Ishikawa (cell line): ENCODE measurements around the gene STAT5A.

Experiments used
- CEBPB ChIP-seq: IDR thresholded peaks from 2 replicates; pipeline ENCODE4 v1.6.1; 2012
- CREB1 ChIP-seq: IDR thresholded peaks from 2 replicates; pipeline ENCODE4 v1.6.1; 2012; ENCODE audit warnings: low read depth
- EGR1 ChIP-seq: IDR thresholded peaks from 2 replicates; pipeline ENCODE4 v1.6.1; 2012
- EP300 ChIP-seq: IDR thresholded peaks from 2 replicates; pipeline ENCODE4 v1.6.1; 2012; ENCODE audit warnings: borderline replicate concordance
- FOXM1 ChIP-seq: IDR thresholded peaks from 2 replicates; pipeline ENCODE4 v1.6.1; 2012; ENCODE audit warnings: low read depth, borderline replicate concordance
- MAX ChIP-seq: IDR thresholded peaks from 2 replicates; pipeline ENCODE4 v1.6.1; 2012
- NFIC ChIP-seq: IDR thresholded peaks from 2 replicates; pipeline ENCODE4 v1.6.1; 2012
- RAD21 ChIP-seq: IDR thresholded peaks from 2 replicates; pipeline ENCODE4 v1.6.1; 2012; ENCODE audit warnings: low read depth
- REST ChIP-seq: IDR thresholded peaks from 2 replicates; pipeline ENCODE4 v1.6.1; 2012; ENCODE audit warnings: low read depth, mild to moderate bottlenecking
- TAF1 ChIP-seq: IDR thresholded peaks from 2 replicates; pipeline ENCODE4 v1.6.1; 2012; ENCODE audit warnings: low read depth, mild to moderate bottlenecking
- TCF12 ChIP-seq: IDR thresholded peaks from 2 replicates; pipeline ENCODE4 v1.6.1; 2012; ENCODE audit warnings: low read depth
- USF1 ChIP-seq: IDR thresholded peaks from 2 replicates; pipeline ENCODE4 v1.6.1; 2012
- YY1 ChIP-seq: IDR thresholded peaks from 2 replicates; pipeline ENCODE4 v1.6.1; 2012; ENCODE audit warnings: low read depth
- ZBTB7A ChIP-seq: IDR thresholded peaks from 2 replicates; pipeline ENCODE4 v1.6.1; 2012; ENCODE audit warnings: low read depth

Gene STAT5A

GRCh38 chr17:42345396-42346073 is 57.2 kb downstream of the STAT5A start:
- TF ChIP-seq NFIC (no peak), FOXM1 (no peak), REST (no peak), YY1 (no peak), TAF1 (no peak), CEBPB (no peak), USF1 (no peak), CREB1 (no peak)

- TF ChIP-seq TAF1, result no peak
- no peak for TF ChIP-seq USF1
- TF ChIP-seq TCF12, result no peak
- no peak for TF ChIP-seq NFIC
- no peak for TF ChIP-seq MAX
- TF ChIP-seq FOXM1, result no peak
- no peak for TF ChIP-seq RAD21
- TF ChIP-seq EP300, result no peak
- TF ChIP-seq CREB1, result no peak
- TF ChIP-seq YY1, result no peak
Observed at GRCh38 chr17:42346481-42346880, 58.2 kb downstream of the STAT5A start.

GRCh38 chr17:42347198-42347597 is 58.9 kb downstream of the STAT5A start:
- no peak for TF ChIP-seq FOXM1
- no peak for TF ChIP-seq CEBPB
- no peak for TF ChIP-seq CREB1
- TF ChIP-seq TAF1, result no peak
- TF ChIP-seq NFIC, result peak; percentile 61
- TF ChIP-seq RAD21, result no peak

- TF ChIP-seq USF1 (peak; percentile 56), MAX (no peak)
Observed at GRCh38 chr17:42347606-42348005, 59.3 kb downstream of the STAT5A start.

- no peak for TF ChIP-seq REST
- TF ChIP-seq CREB1, result no peak
- TF ChIP-seq CEBPB, result no peak
- no peak for TF ChIP-seq USF1
- TF ChIP-seq EP300, result no peak
- TF ChIP-seq MAX, result no peak
- no peak for TF ChIP-seq NFIC
- TF ChIP-seq TCF12, result no peak
- no peak for TF ChIP-seq FOXM1
- no peak for TF ChIP-seq YY1
- TF ChIP-seq EGR1, result no peak
- TF ChIP-seq RAD21, result no peak
- no peak for TF ChIP-seq ZBTB7A
- TF ChIP-seq TAF1, result no peak
Observed at GRCh38 chr17:42348104-42348503, 59.8 kb downstream of the STAT5A start.
